LNCaP clone FGC (cell line): ENCODE measurements around the gene SLC35A5.

Experiments
- DNase-seq: peaks from one replicate; pipeline ENCODE4 v3.0.0-alpha.2; 2011; ENCODE audit warnings: low read depth
- H3K4me3 ChIP-seq: 2 replicates; pipeline ENCODE4 v1.5.1; 2011; ENCODE audit warnings: mild to moderate bottlenecking, low read depth, low read length, control low read depth
- CTCF ChIP-seq: IDR thresholded peaks from 2 replicates; pipeline ENCODE4 v1.5.1; 2012; ENCODE audit warnings: mild to moderate bottlenecking; ENCODE audit not compliant: control insufficient read depth, insufficient read depth; ENCODE audit errors: extremely low read depth

SLC35A5 gene

GRCh38 chr3:112607863-112608262, 46.0 kb downstream of the SLC35A5 start:
- H3K4me3 ChIP-seq = no peak overlapping the region
- DNase-seq = no peak
- TF ChIP-seq CTCF = no peak

- no peak for DNase-seq
- no peak overlapping the region for H3K4me3 ChIP-seq
- TF ChIP-seq CTCF = no peak
Observed at GRCh38 chr3:112610121-112610520, 48.3 kb downstream of the SLC35A5 start.

- no peak overlapping the region for H3K4me3 ChIP-seq
- DNase-seq = no peak
- TF ChIP-seq CTCF = no peak
Observed at GRCh38 chr3:112611752-112612515, 50.1 kb downstream of the SLC35A5 start.

GRCh38 chr3:112615989-112616731, 54.3 kb downstream of the SLC35A5 start:
- no peak for DNase-seq
- no peak for TF ChIP-seq CTCF

GRCh38 chr3:112617285-112617684, 55.4 kb downstream of the SLC35A5 start:
- TF ChIP-seq CTCF = no peak
- no peak for DNase-seq
- no peak overlapping the region for H3K4me3 ChIP-seq

More at GRCh38 chr3:112615989-112616731, 54.3 kb downstream of the SLC35A5 start:
- H3K4me3 ChIP-seq = no peak overlapping the region

GRCh38 chr3:112619295-112619694, 57.5 kb downstream of the SLC35A5 start:
- H3K4me3 ChIP-seq = no peak overlapping the region
- TF ChIP-seq CTCF = no peak
- DNase-seq = no peak
